Neural crest cell (in vitro differentiated cells): ENCODE results near the gene HAO1. TPM values are rescaled to one million over a fixed set of nuclear protein-coding genes. Genes with fewer than 3 reads are reported as not detected.
"Not testable (repeated sequence)": the region's sequence is repeated elsewhere in the genome, so short reads cannot be mapped to it uniquely, and the experiment has no call there.

Source experiments
- DNase-seq: peaks from one replicate; pipeline ENCODE4 v3.0.0; 2021; ENCODE audit warnings: low read depth, mixed read lengths, low spot score
- H3K27ac Mint-ChIP-seq: one replicate; pipeline ENCODE4 v1.8.0; 2021; ENCODE audit warnings: mild to moderate bottlenecking, mixed read lengths; ENCODE audit not compliant: unreplicated experiment
- H3K27me3 Mint-ChIP-seq: 2 replicates; pipeline ENCODE4 v1.8.0; 2021; ENCODE audit warnings: low read depth, mild to moderate bottlenecking, mixed read lengths
- H3K36me3 Mint-ChIP-seq: 2 replicates; pipeline ENCODE4 v1.8.0; 2021; ENCODE audit warnings: low read depth, mild to moderate bottlenecking, mixed read lengths
- H3K4me1 Mint-ChIP-seq: 2 replicates; pipeline ENCODE4 v1.8.0; 2021; ENCODE audit warnings: mixed read lengths
- H3K4me3 Mint-ChIP-seq: one replicate; pipeline ENCODE4 v1.8.0; 2021; ENCODE audit warnings: mild to moderate bottlenecking, mixed read lengths
- H3K9me3 Mint-ChIP-seq: 2 replicates; pipeline ENCODE4 v1.8.0; 2021; ENCODE audit warnings: mixed read lengths
- CTCF ChIP-seq: fragments of 200-600 bp; sonication (generic); conservative IDR thresholded peaks from 2 replicates; pipeline ENCODE4 v1.5.0; 2021; ENCODE audit warnings: antibody characterized with exemption, mild to moderate bottlenecking
- total RNA-seq: library from RNA; stranded (reverse); gene quantifications from 2 replicates; pipeline ENCODE4 v1.2.1, GENCODE V29; 2021

Gene HAO1
- total RNA-seq, 1 donor from 2014 or later, result not detected

GRCh38 chr20:7967199-7967844 lies 27.1 kb upstream of the HAO1 start:
- H3K4me1 Mint-ChIP-seq, result no peaks in the 10 kb centered on the region
- TF ChIP-seq CTCF, result no peak
- no peaks in the 10 kb centered on the region for H3K9me3 Mint-ChIP-seq
- no peak overlapping the region for H3K4me3 Mint-ChIP-seq
- DNase-seq, result no peak
- H3K27ac Mint-ChIP-seq, result no peak overlapping the region
- H3K27me3 Mint-ChIP-seq, result no peaks in the 10 kb centered on the region
- H3K36me3 Mint-ChIP-seq, result no peaks in the 10 kb centered on the region

GRCh38 chr20:7966176-7966575 lies 25.9 kb upstream of the HAO1 start:
- no peak for TF ChIP-seq CTCF
- no peaks in the 10 kb centered on the region for H3K27me3 Mint-ChIP-seq
- H3K27ac Mint-ChIP-seq, result no peak overlapping the region
- H3K9me3 Mint-ChIP-seq, result no peaks in the 10 kb centered on the region
- no peak overlapping the region for H3K4me3 Mint-ChIP-seq
- no peak for DNase-seq
- H3K4me1 Mint-ChIP-seq, result no peaks in the 10 kb centered on the region
- no peaks in the 10 kb centered on the region for H3K36me3 Mint-ChIP-seq

GRCh38 chr20:7959484-7959883 lies 19.2 kb upstream of the HAO1 start:
- H3K4me1 Mint-ChIP-seq, result no peaks in the 10 kb centered on the region
- peaks cover 7% of the 10 kb centered on the region for H3K27me3 Mint-ChIP-seq
- peaks cover 6% of the 10 kb centered on the region for H3K9me3 Mint-ChIP-seq
- TF ChIP-seq CTCF, result no peak
- DNase-seq, result no peak
- H3K4me3 Mint-ChIP-seq, result no peak overlapping the region
- H3K36me3 Mint-ChIP-seq, result peaks cover 6% of the 10 kb centered on the region
- no peak overlapping the region for H3K27ac Mint-ChIP-seq

GRCh38 chr20:7956561-7956960 lies 16.3 kb upstream of the HAO1 start:
- H3K27ac Mint-ChIP-seq, H3K27me3 Mint-ChIP-seq, DNase-seq, H3K9me3 Mint-ChIP-seq, H3K4me3 Mint-ChIP-seq, H3K36me3 Mint-ChIP-seq, H3K4me1 Mint-ChIP-seq: not testable (repeated sequence)

GRCh38 chr20:7950387-7950786 lies 10.1 kb upstream of the HAO1 start:
- Mint-ChIP-seq H3K4me3 (no peak overlapping the region), H3K36me3 (no peaks in the 10 kb centered on the region), H3K27ac (no peak overlapping the region), H3K27me3 (peaks cover 7% of the 10 kb centered on the region), H3K4me1 (no peaks in the 10 kb centered on the region), H3K9me3 (peaks cover 10% of the 10 kb centered on the region)
- DNase-seq, result no peak
- no peak for TF ChIP-seq CTCF

GRCh38 chr20:7943891-7944290 lies 3.6 kb upstream of the HAO1 start:
- H3K27me3 Mint-ChIP-seq, result peaks cover 7% of the 10 kb centered on the region
- no peak for TF ChIP-seq CTCF
- H3K36me3 Mint-ChIP-seq, result no peaks in the 10 kb centered on the region
- no peak overlapping the region for H3K4me3 Mint-ChIP-seq
- peaks cover 11% of the 10 kb centered on the region for H3K9me3 Mint-ChIP-seq
- H3K27ac Mint-ChIP-seq, result no peak overlapping the region
- no peaks in the 10 kb centered on the region for H3K4me1 Mint-ChIP-seq
- no peak for DNase-seq
